Peyer's patch (tissue), 4 donors: ENCODE data around the gene OMP.

Source experiments
- POLR2A ChIP-seq, 2 donors: fragments of 450-650 bp; IDR thresholded peaks; one replicate each; pipeline ENCODE4 v1.5.1; 2017; ENCODE audit warnings: antibody characterized with exemption in 2 of 2, mild to moderate bottlenecking in 2 of 2, moderate library complexity in 2 of 2
- TF ChIP-seq, protein P1 (sequence below), 6 experiments: fragments of 450-650 bp in 4 of 6; fragments of 200-600 bp in 2 of 6; sonication (generic) in 1 of 6; IDR thresholded peaks; one replicate each; pipeline ENCODE4 v1.5.1; 2017 to 2019; ENCODE audit warnings: antibody characterized with exemption in 6 of 6, mild to moderate bottlenecking in 3 of 6, moderate library complexity in 1 of 6

GRCh38 chr11:77081381-77081851, 21.2 kb upstream of the OMP start:
- TF ChIP-seq, protein P1, sequence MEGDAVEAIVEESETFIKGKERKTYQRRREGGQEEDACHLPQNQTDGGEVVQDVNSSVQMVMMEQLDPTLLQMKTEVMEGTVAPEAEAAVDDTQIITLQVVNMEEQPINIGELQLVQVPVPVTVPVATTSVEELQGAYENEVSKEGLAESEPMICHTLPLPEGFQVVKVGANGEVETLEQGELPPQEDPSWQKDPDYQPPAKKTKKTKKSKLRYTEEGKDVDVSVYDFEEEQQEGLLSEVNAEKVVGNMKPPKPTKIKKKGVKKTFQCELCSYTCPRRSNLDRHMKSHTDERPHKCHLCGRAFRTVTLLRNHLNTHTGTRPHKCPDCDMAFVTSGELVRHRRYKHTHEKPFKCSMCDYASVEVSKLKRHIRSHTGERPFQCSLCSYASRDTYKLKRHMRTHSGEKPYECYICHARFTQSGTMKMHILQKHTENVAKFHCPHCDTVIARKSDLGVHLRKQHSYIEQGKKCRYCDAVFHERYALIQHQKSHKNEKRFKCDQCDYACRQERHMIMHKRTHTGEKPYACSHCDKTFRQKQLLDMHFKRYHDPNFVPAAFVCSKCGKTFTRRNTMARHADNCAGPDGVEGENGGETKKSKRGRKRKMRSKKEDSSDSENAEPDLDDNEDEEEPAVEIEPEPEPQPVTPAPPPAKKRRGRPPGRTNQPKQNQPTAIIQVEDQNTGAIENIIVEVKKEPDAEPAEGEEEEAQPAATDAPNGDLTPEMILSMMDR (IDR thresholded peaks at IDR 0.05): no peak
- TF ChIP-seq POLR2A (IDR thresholded peaks at IDR 0.05): no peak
